ENCODE measurements around the gene VGLL1. TPM values are rescaled to one million over a fixed set of nuclear protein-coding genes. Genes with fewer than 3 reads are reported as not detected.

VGLL1 gene, protein sequence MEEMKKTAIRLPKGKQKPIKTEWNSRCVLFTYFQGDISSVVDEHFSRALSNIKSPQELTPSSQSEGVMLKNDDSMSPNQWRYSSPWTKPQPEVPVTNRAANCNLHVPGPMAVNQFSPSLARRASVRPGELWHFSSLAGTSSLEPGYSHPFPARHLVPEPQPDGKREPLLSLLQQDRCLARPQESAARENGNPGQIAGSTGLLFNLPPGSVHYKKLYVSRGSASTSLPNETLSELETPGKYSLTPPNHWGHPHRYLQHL
- not detected for total RNA-seq (2021; ENCODE audit: unreplicated experiment)
- not detected for polyA plus RNA-seq (2012; ENCODE audit: insufficient read length)
- Bru-seq, nascent RNA: percentile 2 among the genes with signal in this experiment
- percentile 4 among the genes with signal in this experiment for BruChase-seq, experiment 1, labeled RNA remaining after a 2-hour chase
- not detected for BruChase-seq, experiment 2, labeled RNA remaining after a 6-hour chase
- long read RNA-seq: 0 reads

GRCh38 chrX:136531951-136532350, at the start of gene VGLL1:
VGLL1 (plus strand) TSS chrX:136532215; CDS start chrX:136536021, 3,806 bp downstream.
- intact Hi-C loops (cut with micrococcal nuclease; ENCODE audit: unreplicated experiment): no loop called here
- TF ChIP-seq TCF7L2 (IDR thresholded peaks at IDR 0.05; ENCODE audit: low read depth, low read length): no peak
- no peak for TF ChIP-seq SIN3A (IDR thresholded peaks at IDR 0.05; ENCODE audit: borderline replicate concordance, insufficient read depth, low read depth, low read length)
- TF ChIP-seq, protein P1, sequence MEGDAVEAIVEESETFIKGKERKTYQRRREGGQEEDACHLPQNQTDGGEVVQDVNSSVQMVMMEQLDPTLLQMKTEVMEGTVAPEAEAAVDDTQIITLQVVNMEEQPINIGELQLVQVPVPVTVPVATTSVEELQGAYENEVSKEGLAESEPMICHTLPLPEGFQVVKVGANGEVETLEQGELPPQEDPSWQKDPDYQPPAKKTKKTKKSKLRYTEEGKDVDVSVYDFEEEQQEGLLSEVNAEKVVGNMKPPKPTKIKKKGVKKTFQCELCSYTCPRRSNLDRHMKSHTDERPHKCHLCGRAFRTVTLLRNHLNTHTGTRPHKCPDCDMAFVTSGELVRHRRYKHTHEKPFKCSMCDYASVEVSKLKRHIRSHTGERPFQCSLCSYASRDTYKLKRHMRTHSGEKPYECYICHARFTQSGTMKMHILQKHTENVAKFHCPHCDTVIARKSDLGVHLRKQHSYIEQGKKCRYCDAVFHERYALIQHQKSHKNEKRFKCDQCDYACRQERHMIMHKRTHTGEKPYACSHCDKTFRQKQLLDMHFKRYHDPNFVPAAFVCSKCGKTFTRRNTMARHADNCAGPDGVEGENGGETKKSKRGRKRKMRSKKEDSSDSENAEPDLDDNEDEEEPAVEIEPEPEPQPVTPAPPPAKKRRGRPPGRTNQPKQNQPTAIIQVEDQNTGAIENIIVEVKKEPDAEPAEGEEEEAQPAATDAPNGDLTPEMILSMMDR (IDR thresholded peaks at IDR 0.05): no peak
- TF ChIP-seq, protein P2, sequence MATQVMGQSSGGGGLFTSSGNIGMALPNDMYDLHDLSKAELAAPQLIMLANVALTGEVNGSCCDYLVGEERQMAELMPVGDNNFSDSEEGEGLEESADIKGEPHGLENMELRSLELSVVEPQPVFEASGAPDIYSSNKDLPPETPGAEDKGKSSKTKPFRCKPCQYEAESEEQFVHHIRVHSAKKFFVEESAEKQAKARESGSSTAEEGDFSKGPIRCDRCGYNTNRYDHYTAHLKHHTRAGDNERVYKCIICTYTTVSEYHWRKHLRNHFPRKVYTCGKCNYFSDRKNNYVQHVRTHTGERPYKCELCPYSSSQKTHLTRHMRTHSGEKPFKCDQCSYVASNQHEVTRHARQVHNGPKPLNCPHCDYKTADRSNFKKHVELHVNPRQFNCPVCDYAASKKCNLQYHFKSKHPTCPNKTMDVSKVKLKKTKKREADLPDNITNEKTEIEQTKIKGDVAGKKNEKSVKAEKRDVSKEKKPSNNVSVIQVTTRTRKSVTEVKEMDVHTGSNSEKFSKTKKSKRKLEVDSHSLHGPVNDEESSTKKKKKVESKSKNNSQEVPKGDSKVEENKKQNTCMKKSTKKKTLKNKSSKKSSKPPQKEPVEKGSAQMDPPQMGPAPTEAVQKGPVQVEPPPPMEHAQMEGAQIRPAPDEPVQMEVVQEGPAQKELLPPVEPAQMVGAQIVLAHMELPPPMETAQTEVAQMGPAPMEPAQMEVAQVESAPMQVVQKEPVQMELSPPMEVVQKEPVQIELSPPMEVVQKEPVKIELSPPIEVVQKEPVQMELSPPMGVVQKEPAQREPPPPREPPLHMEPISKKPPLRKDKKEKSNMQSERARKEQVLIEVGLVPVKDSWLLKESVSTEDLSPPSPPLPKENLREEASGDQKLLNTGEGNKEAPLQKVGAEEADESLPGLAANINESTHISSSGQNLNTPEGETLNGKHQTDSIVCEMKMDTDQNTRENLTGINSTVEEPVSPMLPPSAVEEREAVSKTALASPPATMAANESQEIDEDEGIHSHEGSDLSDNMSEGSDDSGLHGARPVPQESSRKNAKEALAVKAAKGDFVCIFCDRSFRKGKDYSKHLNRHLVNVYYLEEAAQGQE (IDR thresholded peaks at IDR 0.05; ENCODE audit: insufficient read depth in 1 of 2, low read depth in 2 of 2, low read length in 1 of 2): no peak
- no peak for TF ChIP-seq POLR2AphosphoS5 (IDR thresholded peaks at IDR 0.05; ENCODE audit: low read depth, low read length)
- in situ Hi-C loops (cut with HindIII; ENCODE audit: low pct_unique_long_range_greater_than_20kb, low sequenced_read_pairs): no loop called here
- POLR2A ChIA-PET: interaction anchor here (0.7 to 0.9 kb wide), 2 partner anchors 349 to 351 kb away, joined by 3 to 7 read pairs; partner anchors contain the start of gene RBMX
- H3K27ac ChIP-seq (ENCODE audit: low read length): no peak within 1 kb of the TSS
- no TSS peak for BruUV-seq (replicated peaks)
- H3K9me3 ChIP-seq (ENCODE audit: control insufficient read depth, insufficient read depth, low read depth, low read length): no peaks in the 10 kb centered on the region
- H3K36me3 ChIP-seq (ENCODE audit: control insufficient read depth, insufficient read depth, low read length): no peaks in the 10 kb centered on the region
- no peak within 1 kb of the TSS for H3K4me3 ChIP-seq (ENCODE audit: low read depth in 2 of 2, low read length in 2 of 2)
- no peaks in the 10 kb centered on the region for H3K4me1 ChIP-seq (ENCODE audit: control insufficient read depth, insufficient read depth, low read length)
- ATAC-seq (no peak), DNase-seq (ENCODE audit: low read depth, low spot score) (no peak)
- no peaks in the 10 kb centered on the region for H3K27me3 ChIP-seq (ENCODE audit: control insufficient read depth, insufficient read depth, low read length)
- CTCF ChIA-PET: no interaction called here

GRCh38 chrX:136487647-136488046, 44.4 kb upstream of the VGLL1 start, which contains the start of gene BRS3:
BRS3 (plus strand) TSS chrX:136487947; CDS start chrX:136488115, 168 bp downstream.
- no TSS peak for BruUV-seq (replicated peaks)
- H3K27ac ChIP-seq (ENCODE audit: low read length): no peak within 1 kb of the TSS
- H3K4me1 ChIP-seq (ENCODE audit: control insufficient read depth, insufficient read depth, low read length): no peaks in the 10 kb centered on the region
- no peak within 1 kb of the TSS for H3K4me3 ChIP-seq (ENCODE audit: low read depth in 2 of 2, low read length in 2 of 2)
- TF ChIP-seq, protein P2 (IDR thresholded peaks at IDR 0.05; ENCODE audit: insufficient read depth in 1 of 2, low read depth in 2 of 2, low read length in 1 of 2): no peak
- TF ChIP-seq TCF7L2 (IDR thresholded peaks at IDR 0.05; ENCODE audit: low read depth, low read length) (no peak), SIN3A (IDR thresholded peaks at IDR 0.05; ENCODE audit: borderline replicate concordance, insufficient read depth, low read depth, low read length) (no peak), POLR2AphosphoS5 (IDR thresholded peaks at IDR 0.05; ENCODE audit: low read depth, low read length) (no peak)
- TF ChIP-seq, protein P1 (IDR thresholded peaks at IDR 0.05): no peak
- intact Hi-C loops (cut with micrococcal nuclease; ENCODE audit: unreplicated experiment): loop anchor here (10.0 kb wide), 1 partner anchor 213 kb away; no protein-coding TSS in a partner anchor
- DNase-seq (ENCODE audit: low read depth, low spot score): no peak
- H3K9me3 ChIP-seq (ENCODE audit: control insufficient read depth, insufficient read depth, low read depth, low read length): no peaks in the 10 kb centered on the region
- no peaks in the 10 kb centered on the region for H3K36me3 ChIP-seq (ENCODE audit: control insufficient read depth, insufficient read depth, low read length)
- in situ Hi-C loops (cut with HindIII; ENCODE audit: low pct_unique_long_range_greater_than_20kb, low sequenced_read_pairs): no loop called here
- ChIA-PET POLR2A (no interaction called here), CTCF (interaction anchor here (0.5 kb wide), 1 partner anchor 159 kb away, joined by 3 read pairs; no protein-coding TSS in a partner anchor)
- peaks cover 38% of the 10 kb centered on the region for H3K27me3 ChIP-seq (ENCODE audit: control insufficient read depth, insufficient read depth, low read length)
- no peak for ATAC-seq
